Epithelial cell of proximal tubule (primary cell): Measurements from ENCODE around the gene JARID2. TPM values are rescaled to one million over a fixed set of nuclear protein-coding genes. Genes with fewer than 3 reads are reported as not detected.
A peak's percentile ranks its signal among the peaks of the same experiment; 100 is the strongest.

ENCODE experiments used
- DNase-seq: peaks from one replicate; pipeline ENCODE4 v3.0.0-alpha.2; 2011; ENCODE audit warnings: low read depth
- H3K4me3 ChIP-seq: 2 replicates; pipeline ENCODE4 v1.5.1; 2011; ENCODE audit warnings: low read depth, mild to moderate bottlenecking, low read length
- total RNA-seq: library from RNA; depleted of rRNA; stranded (reverse); fragments of >200 nt; gene quantifications from 2 replicates; pipeline ENCODE4 v1.2.3, GENCODE V29; 2015
- TF ChIP-seq, protein P1 (sequence below): conservative IDR thresholded peaks from 2 replicates; pipeline ENCODE4 v1.5.1; 2012; ENCODE audit warnings: low read depth, mild to moderate bottlenecking, low read length

Gene JARID2
- total RNA-seq, 1 donor from 2014 or later, result 5.1 TPM

DNA sequence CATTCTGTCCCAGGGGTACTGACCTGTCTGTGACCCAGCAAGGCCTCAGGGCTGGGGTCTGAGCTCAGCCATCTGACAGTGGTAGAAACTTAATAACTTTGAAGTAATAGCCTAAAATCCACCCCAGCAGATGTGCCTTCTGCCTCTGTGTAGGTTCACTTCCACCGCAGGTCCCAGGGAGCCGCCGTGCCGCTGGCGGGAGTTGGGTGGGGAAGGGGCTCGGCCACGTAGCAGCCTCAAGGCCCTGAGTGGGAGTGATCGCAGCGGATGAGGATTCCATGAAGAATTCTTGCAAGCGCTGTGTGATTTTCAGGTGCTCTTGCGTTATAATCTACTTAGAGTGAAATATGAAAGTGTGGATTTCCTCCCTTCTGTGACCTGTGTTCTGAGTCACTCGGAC lies 253.3 kb downstream of the JARID2 start:
- H3K4me3 ChIP-seq, result no peak overlapping the region
- DNase-seq, result no peak
- TF ChIP-seq, protein P1, sequence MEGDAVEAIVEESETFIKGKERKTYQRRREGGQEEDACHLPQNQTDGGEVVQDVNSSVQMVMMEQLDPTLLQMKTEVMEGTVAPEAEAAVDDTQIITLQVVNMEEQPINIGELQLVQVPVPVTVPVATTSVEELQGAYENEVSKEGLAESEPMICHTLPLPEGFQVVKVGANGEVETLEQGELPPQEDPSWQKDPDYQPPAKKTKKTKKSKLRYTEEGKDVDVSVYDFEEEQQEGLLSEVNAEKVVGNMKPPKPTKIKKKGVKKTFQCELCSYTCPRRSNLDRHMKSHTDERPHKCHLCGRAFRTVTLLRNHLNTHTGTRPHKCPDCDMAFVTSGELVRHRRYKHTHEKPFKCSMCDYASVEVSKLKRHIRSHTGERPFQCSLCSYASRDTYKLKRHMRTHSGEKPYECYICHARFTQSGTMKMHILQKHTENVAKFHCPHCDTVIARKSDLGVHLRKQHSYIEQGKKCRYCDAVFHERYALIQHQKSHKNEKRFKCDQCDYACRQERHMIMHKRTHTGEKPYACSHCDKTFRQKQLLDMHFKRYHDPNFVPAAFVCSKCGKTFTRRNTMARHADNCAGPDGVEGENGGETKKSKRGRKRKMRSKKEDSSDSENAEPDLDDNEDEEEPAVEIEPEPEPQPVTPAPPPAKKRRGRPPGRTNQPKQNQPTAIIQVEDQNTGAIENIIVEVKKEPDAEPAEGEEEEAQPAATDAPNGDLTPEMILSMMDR, result no peak

DNA sequence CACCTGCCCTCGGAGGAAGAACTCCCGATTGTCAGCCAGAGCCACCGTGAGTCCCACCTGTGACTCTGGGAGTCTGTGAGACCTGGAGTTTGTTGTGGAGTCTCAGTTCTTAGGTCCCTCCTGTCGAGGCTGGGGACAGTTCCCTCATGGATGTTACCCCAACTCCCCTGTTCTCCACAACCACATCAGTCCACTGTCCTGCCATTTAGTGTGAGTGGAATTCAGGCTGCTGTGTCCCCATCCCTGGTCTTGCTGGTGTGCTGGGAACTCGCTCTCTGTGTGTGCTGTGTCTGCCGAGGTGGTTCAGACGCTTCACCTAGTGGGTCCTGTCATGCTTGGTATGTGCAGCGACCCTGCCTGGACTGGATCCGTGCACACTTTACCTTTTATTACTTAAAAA lies 253.7 kb downstream of the JARID2 start:
- TF ChIP-seq, protein P1, result no peak
- H3K4me3 ChIP-seq, result no peak overlapping the region
- DNase-seq, result no peak

DNA sequence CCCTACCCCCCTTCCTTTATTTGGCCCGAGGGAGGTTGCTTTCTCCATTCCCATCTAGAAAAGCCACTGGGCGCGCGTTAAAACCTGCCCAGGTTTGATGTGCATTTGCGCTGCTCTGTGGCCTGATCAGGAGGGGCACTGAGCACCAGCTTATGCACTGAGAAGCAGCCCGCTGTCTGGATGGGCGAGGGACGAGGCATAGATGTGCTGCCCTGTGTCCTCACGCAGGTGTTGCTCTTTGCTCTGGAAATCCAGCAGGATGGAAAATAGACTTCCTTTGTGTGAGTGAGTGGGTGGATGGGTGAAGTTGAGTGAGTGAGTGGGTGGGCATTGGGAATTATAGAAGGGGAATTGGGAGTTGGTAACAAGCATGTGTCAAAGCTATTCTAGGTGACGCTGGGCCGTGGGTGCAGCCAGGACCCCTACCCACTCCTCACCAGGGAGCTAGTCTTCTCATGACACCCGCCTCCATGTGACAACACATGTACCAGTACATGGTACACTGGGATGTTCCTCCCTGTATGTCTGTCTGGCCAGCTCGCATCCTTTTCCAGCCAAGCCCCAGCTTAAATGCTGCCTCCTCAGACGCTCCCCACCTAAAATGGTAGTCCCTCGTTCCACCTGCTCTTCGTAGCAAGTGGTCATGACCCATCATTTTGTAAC lies 254.3 kb downstream of the JARID2 start:
- TF ChIP-seq, protein P1, result no peak
- no peak for DNase-seq

DNA sequence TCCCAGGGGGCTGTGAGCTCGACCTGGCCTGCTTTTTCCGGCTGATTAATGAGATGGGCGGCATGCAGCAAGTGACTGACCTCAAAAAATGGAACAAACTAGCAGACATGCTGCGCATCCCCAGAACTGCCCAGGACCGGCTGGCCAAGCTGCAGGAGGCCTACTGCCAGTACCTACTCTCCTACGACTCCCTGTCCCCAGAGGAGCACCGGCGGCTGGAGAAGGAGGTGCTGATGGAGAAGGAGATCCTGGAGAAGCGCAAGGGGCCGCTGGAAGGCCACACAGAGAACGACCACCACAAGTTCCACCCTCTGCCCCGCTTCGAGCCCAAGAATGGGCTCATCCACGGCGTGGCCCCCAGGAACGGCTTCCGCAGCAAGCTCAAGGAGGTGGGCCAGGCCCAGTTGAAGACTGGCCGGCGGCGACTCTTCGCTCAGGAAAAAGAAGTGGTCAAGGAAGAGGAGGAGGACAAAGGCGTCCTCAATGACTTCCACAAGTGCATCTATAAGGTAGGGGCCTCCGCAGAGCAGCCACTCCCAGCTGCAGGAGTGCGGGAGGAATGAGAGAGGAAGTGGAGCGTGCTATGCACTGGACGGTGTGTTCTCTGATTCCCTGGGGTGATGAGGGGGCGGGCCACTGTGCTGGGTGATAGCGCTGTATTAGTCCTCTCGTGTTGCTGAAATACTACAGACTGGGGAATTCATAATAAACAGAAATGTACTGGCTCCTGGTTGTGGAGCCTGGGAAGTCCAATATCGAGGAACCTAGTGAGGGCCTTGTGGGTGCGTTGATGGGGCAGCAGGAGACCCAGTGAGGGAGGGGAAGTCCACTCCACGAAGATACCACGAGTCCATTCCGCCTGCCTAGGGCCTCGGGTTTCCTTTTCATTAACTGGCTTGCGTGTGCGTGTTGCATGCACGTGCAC lies 255.3 kb downstream of the JARID2 start:
- H3K4me3 ChIP-seq, result peak overlapping the region; percentile 39
- DNase-seq, result no peak
- TF ChIP-seq, protein P1, result no peak

More for the DNA sequence above, 254.3 kb downstream of the JARID2 start:
- H3K4me3 ChIP-seq, result no peak overlapping the region

DNA sequence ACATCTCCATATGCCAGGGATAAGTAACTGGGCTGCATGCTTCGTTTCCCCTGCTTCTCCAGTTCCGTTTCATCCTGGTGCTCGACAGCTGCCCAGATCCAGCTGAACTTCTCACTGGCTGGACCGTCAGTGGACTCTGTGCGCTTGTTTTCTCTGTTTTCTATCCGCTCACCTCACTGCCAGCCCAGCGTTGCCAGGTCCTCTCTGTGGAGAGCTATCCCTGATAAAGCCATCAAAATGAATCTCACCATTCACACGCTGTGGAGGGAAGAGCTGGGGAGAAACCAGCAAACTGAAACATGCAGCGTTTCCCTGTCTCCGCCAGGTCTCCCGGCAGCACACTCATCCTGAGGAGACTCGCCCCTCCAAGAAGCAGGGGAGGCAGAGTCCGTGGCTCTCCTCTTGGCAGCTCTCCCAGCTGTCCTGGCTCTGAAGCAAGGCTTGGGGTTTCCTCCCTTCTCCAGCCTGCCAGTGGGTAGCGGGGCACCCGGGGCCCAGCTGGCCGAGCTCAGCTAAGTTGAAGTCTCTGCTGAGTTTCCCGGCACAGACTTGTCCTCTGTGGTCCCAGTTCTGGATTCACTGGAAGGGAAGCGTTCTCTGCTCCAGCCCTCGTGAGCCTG lies 256.1 kb downstream of the JARID2 start:
- H3K4me3 ChIP-seq, result peak overlapping the region; percentile 39
- DNase-seq, result no peak
- TF ChIP-seq, protein P1, result no peak

DNA sequence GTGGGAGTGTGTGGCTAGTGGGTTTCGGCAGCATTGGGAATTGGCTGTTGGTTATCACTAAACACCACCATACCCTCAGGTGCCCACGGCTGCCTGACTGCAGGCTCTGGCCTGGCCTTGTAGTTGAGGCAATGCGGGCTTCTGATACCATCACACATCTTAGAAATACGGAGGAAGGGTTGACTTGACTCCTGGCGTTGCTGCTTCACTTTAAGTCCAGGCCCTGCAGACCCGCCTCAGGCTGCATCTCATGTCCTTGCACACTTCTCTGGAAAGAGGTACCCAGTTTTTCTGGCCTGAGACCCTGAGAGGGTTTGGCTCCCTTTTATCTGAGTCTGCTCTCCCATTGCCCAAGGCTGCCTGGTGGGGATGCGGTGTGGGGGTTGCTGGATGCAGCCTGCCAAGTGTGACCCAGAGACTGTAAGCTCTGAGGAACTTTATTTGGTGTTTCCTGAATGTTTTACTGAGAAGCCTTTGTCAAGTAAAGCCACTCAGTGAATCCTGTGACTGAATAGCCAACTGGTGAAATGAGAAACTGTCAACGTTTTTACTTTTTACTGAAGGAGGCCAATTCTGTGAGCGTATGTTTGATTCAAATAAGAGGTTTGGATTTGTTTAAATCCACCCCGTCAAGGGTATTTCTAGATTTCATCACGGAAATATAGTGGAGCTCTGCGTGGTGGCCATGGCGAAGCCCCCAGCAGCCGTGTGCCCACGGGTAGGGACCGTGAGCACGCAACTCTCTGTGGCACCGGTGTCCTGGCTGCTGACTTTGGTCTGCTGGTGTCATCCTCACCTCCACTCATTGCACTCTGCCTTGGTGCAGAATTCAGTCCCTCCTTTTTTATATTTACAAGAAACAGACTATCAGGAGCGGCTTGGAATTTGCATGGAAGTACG lies 256.8 kb downstream of the JARID2 start:
- H3K4me3 ChIP-seq, result peak overlapping the region; percentile 39
- TF ChIP-seq, protein P1, result no peak
- no peak for DNase-seq
